ENCODE results near the gene GPD1.
A peak's percentile ranks its signal among the peaks of the same experiment; 100 is the strongest.

The GPD1 gene

GRCh38 chr12:50103767-50104321 is at the start of gene GPD1:
Gene GPD1, plus strand, starts transcription at chr12:50104008. Its CDS starts 43 bp downstream, at chr12:50104051.
- peak; percentile 49 to 88 for DNase-seq

GRCh38 chr12:50055831-50056638 is 47.8 kb upstream of the GPD1 start:
- DNase-seq = peak; percentile 41 to 76

GRCh38 chr12:50056639-50056976 is 47.2 kb upstream of the GPD1 start:
- DNase-seq = no peak

- peak; percentile 62 to 87 for DNase-seq
Measured at GRCh38 chr12:50057000-50057841, 46.6 kb upstream of the GPD1 start, which contains the start of gene ASIC1. Gene ASIC1, plus strand, starts transcription at chr12:50057596. Its CDS starts 1,171 bp downstream, at chr12:50058767.

GRCh38 chr12:50057896-50058670 is 45.7 kb upstream of the GPD1 start:
- peak in 1 of 2 experiments; percentile 41 for DNase-seq

- no peak for DNase-seq
Measured at GRCh38 chr12:50058743-50059312, 45.0 kb upstream of the GPD1 start.

- no peak for DNase-seq
Measured at GRCh38 chr12:50059440-50060119, 44.2 kb upstream of the GPD1 start.

- no peak for DNase-seq
Measured at GRCh38 chr12:50060120-50060468, 43.7 kb upstream of the GPD1 start.

GRCh38 chr12:50061171-50061570 is 42.6 kb upstream of the GPD1 start:
- DNase-seq = no peak

GRCh38 chr12:50061946-50062686 is 41.7 kb upstream of the GPD1 start:
- no peak for DNase-seq

GRCh38 chr12:50062728-50063460 is 40.9 kb upstream of the GPD1 start:
- DNase-seq = no peak

- DNase-seq = no peak
Measured at GRCh38 chr12:50065726-50066310, 38.0 kb upstream of the GPD1 start.

GRCh38 chr12:50066402-50066801 is 37.4 kb upstream of the GPD1 start:
- no peak for DNase-seq

- DNase-seq = no peak
Measured at GRCh38 chr12:50069069-50069468, 34.7 kb upstream of the GPD1 start.

- no peak for DNase-seq
Measured at GRCh38 chr12:50069539-50069938, 34.3 kb upstream of the GPD1 start.

- peak; percentile 71 to 80 for DNase-seq
Measured at GRCh38 chr12:50070314-50071060, 33.3 kb upstream of the GPD1 start.

- no peak for DNase-seq
Measured at GRCh38 chr12:50072198-50072907, 31.5 kb upstream of the GPD1 start.

- no peak for DNase-seq
Measured at GRCh38 chr12:50073206-50073605, 30.6 kb upstream of the GPD1 start.

GRCh38 chr12:50073712-50074111 is 30.1 kb upstream of the GPD1 start:
- DNase-seq = no peak
